ENCODE measurements around the gene LIN37. TPM values are rescaled to one million over a fixed set of nuclear protein-coding genes. Genes with fewer than 3 reads are reported as not detected.

LIN37 gene
- 10.5 and 11.0 TPM in 2 replicates for total RNA-seq

GRCh38 chr19:35748106-35749020, at the start of gene LIN37:
Gene LIN37 (plus strand): TSS chr19:35748576. CDS start chr19:35748725, 149 bp downstream.

GRCh38 chr19:35704218-35704617, 44.2 kb upstream of the LIN37 start, which contains the start of gene ZBTB32:
Gene ZBTB32 (plus strand): TSS chr19:35704558. CDS start chr19:35714627, 10,069 bp downstream.

GRCh38 chr19:35717665-35718344, 30.6 kb upstream of the LIN37 start, which contains the start of gene KMT2B:
Gene KMT2B (plus strand): TSS chr19:35718003. CDS start chr19:35718019, 16 bp downstream.

GRCh38 chr19:35742121-35742724, 6.2 kb upstream of the LIN37 start, which contains the start of gene IGFLR1:
Gene IGFLR1 (minus strand): TSS chr19:35742452. CDS start chr19:35741180, 1,272 bp downstream.

GRCh38 chr19:35745328-35746086, 2.9 kb upstream of the LIN37 start, which contains the start of the genes PSENEN and U2AF1L4:
Gene PSENEN (plus strand): TSS chr19:35745651. CDS start chr19:35745931, 280 bp downstream.
Gene U2AF1L4 (minus strand): TSS chr19:35745418. CDS start chr19:35745391, 27 bp downstream.

GRCh38 chr19:35756377-35757230, 8.2 kb downstream of the LIN37 start, which contains the start of gene HSPB6:
Gene HSPB6 (minus strand): TSS chr19:35757029. CDS start chr19:35757008, 21 bp downstream.

GRCh38 chr19:35757749-35758608, 9.6 kb downstream of the LIN37 start, which contains the start of gene PROSER3:
Gene PROSER3 (plus strand): TSS chr19:35758176. CDS start chr19:35758216, 40 bp downstream.

GRCh38 chr19:35775298-35776101, 27.1 kb downstream of the LIN37 start, which contains the start of gene ARHGAP33:
Gene ARHGAP33 (plus strand): TSS chr19:35775564. CDS start chr19:35775659, 95 bp downstream.

Other genes with a start within 250 kb of the LIN37 start
- 0.77 and 2.5 TPM in 2 replicates for gene DMKN, start 234.9 kb upstream of the LIN37 start, total RNA-seq
- gene SBSN, start 220.3 kb upstream of the LIN37 start, total RNA-seq: 0.19 and 2.0 TPM in 2 replicates
- gene GAPDHS, start 215.1 kb upstream of the LIN37 start, total RNA-seq: not detected in 2 replicates
- 83.2 and 98.7 TPM in 2 replicates for gene TMEM147, start 202.9 kb upstream of the LIN37 start, total RNA-seq
- gene ATP4A, start 184.9 kb upstream of the LIN37 start, total RNA-seq: not detected in 2 replicates
- not detected in 2 replicates for gene PMIS2, start 162.4 kb upstream of the LIN37 start, total RNA-seq
- gene HAUS5, start 135.8 kb upstream of the LIN37 start, total RNA-seq: 4.8 and 11.1 TPM in 2 replicates
- gene RBM42, start 119.5 kb upstream of the LIN37 start, total RNA-seq: 26.2 and 58.3 TPM in 2 replicates
- gene ETV2, start 106.8 kb upstream of the LIN37 start, total RNA-seq: 0.19 and 0.28 TPM in 2 replicates
- gene COX6B1, start 100.3 kb upstream of the LIN37 start, total RNA-seq: 282 and 447 TPM in 2 replicates
- under 0.01 TPM in 1 of 2 replicates, not detected in the other for gene UPK1A, start 82.1 kb upstream of the LIN37 start, total RNA-seq
- not detected in 2 replicates for gene ZBTB32, start 44.0 kb upstream of the LIN37 start, total RNA-seq
- gene KMT2B, start 30.6 kb upstream of the LIN37 start, total RNA-seq: 2.5 and 3.3 TPM in 2 replicates
- gene IGFLR1, start 6.1 kb upstream of the LIN37 start, total RNA-seq: 0.56 and 1.3 TPM in 2 replicates
- gene U2AF1L4, start 3.2 kb upstream of the LIN37 start, total RNA-seq: 7.3 and 7.9 TPM in 2 replicates
- 15.1 and 17.5 TPM in 2 replicates for gene PSENEN, start 2.9 kb upstream of the LIN37 start, total RNA-seq
- 36.4 and 96.1 TPM in 2 replicates for gene HSPB6, start 8.5 kb downstream of the LIN37 start, total RNA-seq
- 2.8 and 4.0 TPM in 2 replicates for gene PROSER3, start 9.6 kb downstream of the LIN37 start, total RNA-seq
- gene ARHGAP33, start 27.0 kb downstream of the LIN37 start, total RNA-seq: 1.7 and 2.9 TPM in 2 replicates
- not detected in 2 replicates for gene PRODH2, start 64.3 kb downstream of the LIN37 start, total RNA-seq
- not detected in 2 replicates for gene NPHS1, start 103.9 kb downstream of the LIN37 start, total RNA-seq
- 0.28 TPM in 1 of 2 replicates, not detected in the other for gene KIRREL2, start 108.3 kb downstream of the LIN37 start, total RNA-seq
- 12.7 and 14.8 TPM in 2 replicates for gene APLP1, start 120.0 kb downstream of the LIN37 start, total RNA-seq
- 2.0 and 2.5 TPM in 2 replicates for gene NFKBID, start 152.0 kb downstream of the LIN37 start, total RNA-seq
- 0.38 and 0.56 TPM in 2 replicates for gene HCST, start 154.0 kb downstream of the LIN37 start, total RNA-seq
- gene TYROBP, start 159.7 kb downstream of the LIN37 start, total RNA-seq: not detected in 2 replicates
- 1.2 and 2.3 TPM in 2 replicates for gene LRFN3, start 187.8 kb downstream of the LIN37 start, total RNA-seq
- 12.1 and 12.5 TPM in 2 replicates for gene SDHAF1, start 246.6 kb downstream of the LIN37 start, total RNA-seq

Data from regular cardiac myocyte (primary cell).